ENCODE measurements around the gene VPS37B. TPM values are rescaled to one million over a fixed set of nuclear protein-coding genes. Genes with fewer than 3 reads are reported as not detected.

VPS37B gene
- total RNA-seq, 2 experiments from 2014 or later: 17.8 to 18.4 TPM

DNA sequence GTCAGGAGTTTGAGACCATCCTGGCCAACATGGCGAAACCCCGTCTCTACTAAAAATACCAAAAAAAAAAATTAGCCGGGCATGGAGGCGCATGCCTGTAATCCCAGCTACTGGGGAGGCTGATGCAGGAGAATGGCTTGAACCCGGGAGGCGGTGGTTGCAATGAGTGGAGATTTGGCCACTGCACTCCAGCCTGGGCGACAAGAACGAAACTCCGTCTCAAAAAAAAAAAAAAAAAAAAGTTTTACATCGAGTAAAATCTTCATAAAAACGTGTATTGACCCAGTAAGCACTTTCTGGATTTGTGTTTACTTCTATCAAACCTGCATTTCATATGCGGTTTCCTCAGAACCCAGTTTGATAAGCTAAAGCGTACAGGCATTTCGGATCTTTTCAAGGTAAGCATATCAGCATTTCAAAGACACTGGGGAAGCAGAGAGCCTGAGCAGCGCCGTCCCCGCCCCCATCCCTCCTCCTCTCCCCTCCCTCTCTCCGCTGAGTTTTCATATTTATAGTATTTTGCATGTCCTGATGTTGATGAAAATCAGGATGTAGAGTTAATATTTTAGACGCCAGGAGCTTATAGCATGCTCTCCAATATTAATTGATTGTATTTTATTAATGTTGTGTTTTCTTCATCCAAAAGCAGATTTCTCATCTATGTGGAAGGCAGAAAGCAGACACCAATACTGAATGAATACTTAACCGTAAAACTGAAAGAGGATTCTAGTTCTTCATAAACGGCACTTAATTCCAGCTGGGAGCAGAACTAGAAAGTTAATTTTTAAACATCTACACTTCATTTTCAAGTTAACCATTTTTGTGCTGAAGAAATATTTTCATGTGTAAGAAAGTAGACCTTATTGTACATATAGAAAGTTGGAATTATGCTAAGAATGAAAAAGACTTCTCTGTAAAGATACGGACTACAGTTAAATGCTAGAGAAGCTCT is 69.9 kb downstream of the VPS37B start:
- ChIA-PET CTCF (interaction anchor here (0.9 to 6.1 kb wide), 5 partner anchors 8 to 217 kb away, joined by 3 to 31 read pairs (median 3); no protein-coding TSS in a partner anchor), POLR2A (interaction anchor here (1.0 to 1.4 kb wide), 2 partner anchors 10 to 28 kb away, joined by 3 to 6 read pairs; partner anchors contain the start of gene HIP1R)
- no peak for TF ChIP-seq CTCF (IDR thresholded peaks at IDR 0.05)
- no peak for ATAC-seq
- no peak overlapping the region for H3K4me3 Mint-ChIP-seq
- H3K4me1 Mint-ChIP-seq (ENCODE audit: low read depth): no peaks in the 10 kb centered on the region
- intact Hi-C loops (cut with micrococcal nuclease): no loop called here
- H3K9me3 Mint-ChIP-seq: no peaks in the 10 kb centered on the region
- no peak for DNase-seq
- H3K36me3 Mint-ChIP-seq (ENCODE audit: low read depth): no peaks in the 10 kb centered on the region
- no peaks in the 10 kb centered on the region for H3K27me3 Mint-ChIP-seq
- no peak overlapping the region for H3K27ac Mint-ChIP-seq

DNA sequence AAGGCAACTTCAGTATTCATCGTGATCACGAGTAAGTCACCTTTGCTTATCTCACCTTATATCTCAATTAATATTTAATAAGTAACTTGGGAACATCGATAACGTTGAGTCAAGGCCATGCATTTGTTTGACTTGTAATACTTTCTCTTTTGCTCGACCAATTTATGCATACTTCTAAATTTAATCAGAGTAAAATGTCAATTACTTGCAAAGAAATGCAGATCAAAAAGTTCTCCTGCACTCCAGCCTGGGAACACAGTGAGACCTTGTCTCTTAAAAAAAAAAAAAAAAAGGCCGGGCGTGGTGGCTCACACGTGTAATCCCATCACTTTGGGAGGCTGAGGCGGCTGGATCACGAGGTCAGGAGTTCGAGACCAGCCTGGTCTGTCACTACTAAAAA is 72.5 kb downstream of the VPS37B start:
- no peak for DNase-seq
- ChIA-PET POLR2A (interaction anchor here (0.6 kb wide), 1 partner anchor 9 kb away, joined by 4 read pairs; no protein-coding TSS in a partner anchor), CTCF (interaction anchor here (1.6 to 2.4 kb wide), 2 partner anchors 30 to 37 kb away, joined by 4 to 9 read pairs; no protein-coding TSS in a partner anchor)
- intact Hi-C loops (cut with micrococcal nuclease): no loop called here
- ATAC-seq: no peak
- no peak for TF ChIP-seq CTCF (IDR thresholded peaks at IDR 0.05)
- Mint-ChIP-seq H3K27me3 (no peaks in the 10 kb centered on the region), H3K9me3 (no peaks in the 10 kb centered on the region), H3K27ac (no peak overlapping the region), H3K36me3 (ENCODE audit: low read depth) (no peaks in the 10 kb centered on the region), H3K4me1 (ENCODE audit: low read depth) (no peaks in the 10 kb centered on the region), H3K4me3 (no peak overlapping the region)

DNA sequence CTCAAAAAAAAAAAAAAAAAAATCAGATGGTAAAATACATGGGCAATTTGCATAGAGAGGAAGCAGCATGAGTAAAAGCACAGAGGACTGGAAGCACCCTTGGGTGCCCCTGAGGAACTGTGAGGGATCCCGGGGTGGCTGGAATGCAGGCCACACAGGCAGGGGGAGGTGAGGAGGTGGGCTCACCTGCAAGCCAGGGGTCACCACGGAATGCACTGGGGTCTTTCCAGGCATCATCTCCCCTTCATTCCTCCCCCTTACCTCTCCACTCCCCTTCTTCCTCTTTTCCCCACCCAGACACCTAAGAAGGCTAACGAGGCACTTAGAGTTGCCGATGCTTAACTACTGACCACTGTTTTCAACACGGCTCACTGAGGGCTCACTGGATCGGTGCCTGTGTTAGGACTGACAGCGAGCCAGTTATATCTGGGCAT is 75.1 kb downstream of the VPS37B start:
- no peak for TF ChIP-seq CTCF (IDR thresholded peaks at IDR 0.05)
- no peaks in the 10 kb centered on the region for H3K36me3 Mint-ChIP-seq (ENCODE audit: low read depth)
- no peak overlapping the region for H3K4me3 Mint-ChIP-seq

DNA sequence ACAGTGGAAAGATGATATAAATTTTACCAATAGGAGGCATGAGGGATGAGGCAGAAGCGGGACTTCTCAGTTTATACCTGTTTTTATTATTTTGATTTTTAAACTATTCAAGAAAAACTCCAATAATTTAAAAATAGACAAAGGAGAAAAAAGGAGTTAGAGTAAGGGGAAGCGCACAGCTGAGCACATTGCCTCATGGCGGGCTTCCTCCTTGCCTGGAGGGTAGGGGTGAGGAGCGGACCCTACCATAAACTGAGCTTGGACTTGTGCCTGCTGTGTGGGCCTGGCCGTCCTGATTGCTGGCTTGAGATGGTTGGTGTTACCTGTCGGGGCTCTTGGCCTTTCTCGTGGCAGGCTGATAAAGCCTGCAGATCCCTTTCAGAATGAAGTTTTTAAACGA is 75.8 kb downstream of the VPS37B start:
- CTCF ChIA-PET: no interaction called here
- Mint-ChIP-seq H3K4me3 (no peak overlapping the region), H3K27me3 (no peaks in the 10 kb centered on the region), H3K27ac (no peak overlapping the region), H3K4me1 (ENCODE audit: low read depth) (no peaks in the 10 kb centered on the region), H3K9me3 (no peaks in the 10 kb centered on the region), H3K36me3 (ENCODE audit: low read depth) (no peaks in the 10 kb centered on the region)
- no peak for TF ChIP-seq CTCF (IDR thresholded peaks at IDR 0.05)
- POLR2A ChIA-PET: interaction anchor here (0.6 to 1.0 kb wide), 2 partner anchors 21 to 26 kb away, joined by 3 read pairs; no protein-coding TSS in a partner anchor
- intact Hi-C loops (cut with micrococcal nuclease): no loop called here
- no peak for DNase-seq
- ATAC-seq: no peak

More for the DNA sequence above, 75.1 kb downstream of the VPS37B start:
- ChIA-PET POLR2A (interaction anchor here (1.0 kb wide), 1 partner anchor 22 kb away, joined by 3 read pairs; no protein-coding TSS in a partner anchor), CTCF (no interaction called here)
- ATAC-seq (no peak), DNase-seq (no peak)
- Mint-ChIP-seq H3K4me1 (ENCODE audit: low read depth) (no peaks in the 10 kb centered on the region), H3K27ac (no peak overlapping the region), H3K27me3 (no peaks in the 10 kb centered on the region), H3K9me3 (no peaks in the 10 kb centered on the region)
- intact Hi-C loops (cut with micrococcal nuclease): no loop called here

All from activated CD8-positive, alpha-beta T cell treated with anti-CD3 and anti-CD28 coated beads for 36 hours (primary cell).